Activated CD4-positive, alpha-beta T cell treated with anti-CD3 and anti-CD28 coated beads, Interleukin-2, amount 50 U/mL, for 48 hours (primary cell): ENCODE results near the gene FAM124B.

Experiments used
- DNase-seq, 2 experiments: peaks; one replicate each; pipeline ENCODE4 v3.0.0-alpha.2; 2020

FAM124B gene, protein sequence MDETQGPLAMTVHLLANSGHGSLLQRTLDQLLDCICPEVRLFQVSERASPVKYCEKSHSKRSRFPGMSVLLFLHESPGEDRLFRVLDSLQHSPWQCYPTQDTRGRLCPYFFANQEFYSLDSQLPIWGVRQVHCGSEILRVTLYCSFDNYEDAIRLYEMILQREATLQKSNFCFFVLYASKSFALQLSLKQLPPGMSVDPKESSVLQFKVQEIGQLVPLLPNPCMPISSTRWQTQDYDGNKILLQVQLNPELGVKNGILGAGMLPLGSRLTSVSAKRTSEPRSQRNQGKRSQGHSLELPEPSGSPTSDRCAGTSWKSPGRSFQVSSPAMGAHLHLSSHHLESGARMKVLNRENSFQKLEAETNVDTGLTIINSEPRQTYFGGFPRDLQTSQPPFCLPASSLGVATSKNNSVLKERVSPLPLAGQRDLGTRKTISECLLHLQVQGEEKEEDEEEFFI

DNA sequence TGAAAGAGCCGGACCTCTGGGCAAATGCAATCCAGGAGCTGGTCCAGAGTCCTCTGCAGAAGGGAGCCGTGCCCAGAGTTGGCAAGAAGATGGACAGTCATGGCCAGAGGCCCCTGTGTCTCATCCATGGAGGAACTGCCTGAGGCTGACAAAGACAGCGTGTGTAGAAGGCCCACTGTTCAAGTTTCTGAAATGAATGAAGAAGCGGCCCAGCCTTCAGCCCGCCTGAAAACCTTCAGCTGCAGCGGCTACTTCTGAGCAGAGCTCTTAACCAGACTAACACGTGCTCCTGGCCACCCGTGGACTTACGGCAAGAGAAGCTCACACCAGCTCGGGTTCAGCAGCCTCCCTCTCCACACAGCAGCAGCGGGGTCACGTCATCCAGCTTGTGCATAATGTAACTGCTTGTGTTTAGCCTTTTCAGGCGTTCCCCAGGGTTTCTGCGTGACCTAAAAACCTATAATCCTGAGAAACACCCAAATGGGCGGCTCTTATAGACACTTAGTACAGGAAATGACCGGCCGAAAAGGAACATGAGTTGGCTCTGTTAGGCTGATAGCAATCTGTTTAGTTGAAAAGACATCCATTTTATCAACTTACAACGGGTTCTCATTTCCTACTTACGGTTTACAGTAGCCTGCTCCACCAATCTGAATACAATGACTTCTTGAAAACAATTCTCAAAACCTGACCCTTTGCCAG, at the start of gene FAM124B:
FAM124B (minus strand) TSS at position 467 of the 702 bp plus-strand sequence; CDS start at position 128, 339 bp downstream.
- peak; percentile 24 to 39 for DNase-seq

DNA sequence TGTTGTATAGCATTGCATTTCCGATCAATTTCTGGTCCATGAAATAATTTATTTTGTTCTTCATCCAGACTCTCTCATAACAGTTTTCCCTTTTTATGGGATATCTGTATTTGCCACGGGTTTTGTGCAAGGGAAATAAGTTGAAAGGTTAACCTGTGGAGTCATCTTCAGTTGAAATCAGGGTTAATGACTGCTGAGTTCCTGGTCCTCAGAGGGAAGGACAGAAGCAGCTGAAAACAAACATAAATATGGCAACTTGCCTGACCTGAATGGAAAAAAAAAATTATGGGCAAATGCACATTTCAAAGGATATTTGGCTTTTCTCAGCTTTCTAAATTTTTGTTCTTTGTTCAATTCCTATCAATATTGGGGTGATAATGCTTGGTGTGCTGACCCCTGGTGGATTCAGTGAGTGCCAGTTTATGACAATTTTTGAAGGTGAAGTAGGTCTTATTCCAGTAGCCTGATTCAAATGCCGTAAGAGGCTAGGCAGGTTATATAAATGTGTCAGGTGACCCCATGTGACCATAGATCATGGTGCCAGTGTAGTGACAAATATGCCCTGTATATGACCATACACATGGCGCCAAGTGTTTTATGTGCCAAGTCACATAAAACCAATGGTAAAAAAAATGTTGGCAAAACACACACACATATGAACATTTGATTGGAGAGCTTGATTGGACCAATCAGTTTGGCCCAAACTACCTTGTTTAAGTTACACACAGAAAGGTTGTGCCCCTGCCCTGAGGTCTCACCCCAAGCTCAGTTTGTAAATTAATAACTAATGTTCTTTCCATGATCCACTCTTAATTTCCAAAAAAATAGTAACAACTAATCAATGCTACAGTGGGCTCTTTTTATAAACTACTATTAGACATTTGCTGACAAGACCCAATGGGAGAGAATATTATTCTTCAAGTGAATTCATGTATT, 47.6 kb upstream of the FAM124B start:
- DNase-seq, result no peak

DNA sequence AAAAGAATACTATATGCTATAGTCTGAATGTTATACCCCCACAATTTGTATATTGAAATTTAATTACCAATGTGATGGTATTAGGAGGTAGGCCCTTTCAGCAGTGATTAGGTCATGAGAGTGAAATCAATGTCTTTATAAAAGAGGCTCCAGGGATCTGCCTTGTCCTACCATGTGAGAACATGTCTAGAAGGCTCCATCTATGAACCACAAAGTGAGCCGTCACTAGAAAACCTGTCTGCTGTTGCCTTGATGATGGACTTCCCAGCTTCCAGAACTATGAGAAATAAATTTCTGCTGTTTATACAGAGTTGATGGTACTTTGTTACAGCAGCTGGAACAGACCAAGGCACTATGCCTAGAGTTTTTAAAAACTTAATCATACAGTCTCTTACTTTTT, 46.3 kb upstream of the FAM124B start:
- DNase-seq, result no peak

DNA sequence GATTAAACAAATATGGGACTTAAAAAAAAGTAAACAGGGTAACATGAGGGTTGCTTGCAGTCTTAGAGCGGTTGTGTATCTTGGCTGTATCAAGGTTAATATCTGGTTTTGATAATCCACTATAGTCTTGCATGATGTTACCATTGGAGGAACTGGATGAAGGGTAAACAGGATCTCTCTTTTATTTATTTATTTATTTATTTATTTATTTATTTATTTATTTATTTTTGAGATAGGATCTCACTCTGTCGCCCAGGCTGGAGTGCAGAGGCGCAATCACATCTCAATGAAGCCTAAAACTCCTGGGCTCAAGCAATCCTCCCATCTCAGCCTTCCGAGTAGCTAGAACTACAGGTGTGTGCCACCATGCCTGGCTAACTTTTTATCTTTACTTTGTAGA, 42.9 kb upstream of the FAM124B start:
- no peak for DNase-seq

DNA sequence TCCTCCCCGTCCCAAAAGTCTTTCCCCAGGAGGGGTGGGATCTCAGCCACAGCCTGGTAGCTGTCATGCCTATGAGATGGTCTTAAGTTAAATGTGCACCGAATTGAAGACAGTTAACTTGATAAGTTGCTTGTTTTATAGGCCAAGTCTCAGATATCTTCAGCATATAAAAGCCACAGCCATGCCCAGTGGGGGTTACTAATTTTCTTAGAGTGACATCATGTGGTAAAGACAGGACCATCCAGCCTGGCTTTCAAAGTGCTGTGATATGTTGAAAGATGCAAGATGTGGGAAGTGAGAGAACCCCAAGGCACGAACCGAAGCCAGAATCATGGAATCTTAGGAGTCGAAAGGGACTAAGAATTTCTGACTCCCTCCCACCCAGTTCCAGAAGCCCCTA, 42.1 kb upstream of the FAM124B start:
- no peak for DNase-seq

DNA sequence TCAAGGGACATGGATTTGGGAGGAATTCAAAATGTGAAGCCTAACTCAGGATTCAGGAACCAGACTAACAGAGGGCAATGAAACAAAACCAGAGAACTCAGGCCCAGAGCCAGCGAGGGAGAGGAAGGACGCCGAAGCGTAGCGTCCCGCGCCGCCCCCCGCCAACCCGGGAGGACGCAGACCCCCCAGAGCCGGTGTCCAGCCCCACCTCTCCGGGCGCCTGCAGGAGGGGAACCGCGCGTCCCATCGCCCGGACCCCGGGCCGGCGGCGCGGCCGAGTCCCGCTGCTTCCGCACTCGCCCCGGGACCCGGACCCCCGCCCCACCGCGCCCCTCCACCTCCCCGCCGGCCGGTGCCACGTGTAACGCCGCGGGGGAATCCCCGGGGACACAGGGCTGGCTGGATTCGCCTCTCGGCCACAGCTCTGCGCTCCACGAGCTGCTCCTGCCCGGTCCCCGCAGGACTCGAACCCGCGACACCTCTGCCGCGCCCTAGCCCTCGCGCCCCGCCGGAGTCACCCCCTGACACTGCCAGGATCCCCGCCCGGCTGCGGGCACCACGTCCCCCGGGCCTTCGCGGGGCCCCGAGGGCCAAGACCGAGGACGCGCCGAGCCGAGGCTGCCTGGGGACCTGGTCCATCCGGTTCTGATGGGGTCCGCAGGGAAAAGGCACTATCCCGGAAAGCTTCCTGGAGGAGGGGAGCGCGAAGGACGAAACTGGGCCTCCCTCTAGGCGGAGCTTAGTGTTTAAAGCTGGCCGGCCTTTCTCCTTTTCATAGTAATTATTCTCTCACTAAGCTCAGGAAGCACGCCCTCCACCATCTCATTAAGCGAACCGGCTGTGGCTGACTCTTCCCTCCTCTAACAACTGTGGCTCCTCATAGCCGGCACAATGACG, 40.4 kb upstream of the FAM124B start:
- DNase-seq, result peak in 1 of 2 experiments; percentile 7

DNA sequence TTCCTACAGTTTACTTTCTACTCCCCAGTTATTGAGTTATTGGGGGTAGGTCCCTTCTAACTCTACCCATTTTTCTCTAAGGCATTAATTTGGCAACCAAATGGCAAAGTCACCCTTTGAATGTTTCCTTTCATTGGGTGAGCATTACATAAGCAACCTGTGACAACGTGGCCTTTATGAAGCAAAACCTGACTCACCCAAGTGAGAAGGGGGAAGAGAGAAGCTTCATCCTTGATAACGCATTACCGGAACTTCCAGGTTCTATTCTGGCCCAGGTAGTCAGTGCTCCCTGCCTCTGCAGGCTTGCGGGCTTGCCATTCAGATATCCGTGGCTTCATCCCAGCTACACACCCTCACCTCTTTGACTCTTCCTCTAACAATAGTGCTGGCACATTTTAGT, 39.1 kb upstream of the FAM124B start:
- DNase-seq, result no peak

DNA sequence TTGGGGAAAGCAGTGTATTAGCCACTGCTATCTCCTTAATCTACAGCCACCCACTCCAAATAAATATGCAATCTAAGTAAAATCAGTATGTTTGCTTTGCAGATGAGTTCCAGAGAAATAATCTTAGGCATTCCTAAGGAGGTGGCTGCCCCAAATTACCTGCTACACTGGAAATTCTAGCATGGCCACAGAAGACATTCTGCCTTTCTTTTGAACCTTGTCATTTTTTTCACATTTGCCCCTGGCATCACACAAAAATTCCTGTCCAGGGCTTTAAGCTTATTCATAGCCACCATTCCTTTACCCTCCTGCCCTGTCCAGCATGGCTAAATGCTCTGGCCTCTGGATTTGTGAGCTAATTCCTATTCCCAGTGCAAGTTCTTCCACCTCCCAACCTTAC, 36.8 kb upstream of the FAM124B start:
- no peak for DNase-seq

DNA sequence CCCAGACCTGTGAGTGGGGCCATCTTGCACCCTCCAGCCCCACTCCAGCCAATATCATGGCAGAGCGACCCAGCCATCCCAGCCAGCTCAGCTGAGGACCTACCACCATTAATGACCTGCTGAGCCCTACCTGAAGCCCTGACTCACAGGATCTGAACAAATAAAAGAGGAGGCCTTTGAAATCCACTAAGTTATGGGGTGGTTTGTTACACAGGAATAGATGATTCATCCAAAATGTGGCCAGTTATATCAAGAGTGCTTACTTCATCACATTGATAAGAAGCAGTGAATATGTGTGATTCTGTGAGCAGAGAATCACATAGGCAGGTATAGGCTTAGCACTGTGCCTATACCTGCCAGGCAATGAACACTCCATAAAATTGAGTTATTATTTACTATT, 34.7 kb upstream of the FAM124B start:
- DNase-seq, result no peak

DNA sequence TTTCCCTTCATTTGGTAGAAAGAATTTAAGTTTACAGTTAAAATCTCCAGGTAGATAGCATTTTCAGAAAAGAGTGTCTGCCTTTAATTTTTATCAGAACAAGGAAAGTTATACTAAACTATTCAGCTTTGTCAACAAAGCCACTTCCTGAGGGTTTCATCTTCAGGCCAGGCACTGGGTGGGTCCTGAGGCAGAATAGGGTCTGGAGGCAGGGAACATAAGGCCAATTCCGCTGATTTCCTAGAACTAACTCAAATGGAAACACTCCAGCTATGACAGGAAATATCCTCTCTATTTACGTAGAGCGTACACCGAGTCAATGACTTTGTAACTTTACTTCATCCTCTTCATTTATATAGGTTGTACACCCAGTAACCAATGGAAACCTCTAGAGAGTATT, 32.7 kb upstream of the FAM124B start:
- no peak for DNase-seq

DNA sequence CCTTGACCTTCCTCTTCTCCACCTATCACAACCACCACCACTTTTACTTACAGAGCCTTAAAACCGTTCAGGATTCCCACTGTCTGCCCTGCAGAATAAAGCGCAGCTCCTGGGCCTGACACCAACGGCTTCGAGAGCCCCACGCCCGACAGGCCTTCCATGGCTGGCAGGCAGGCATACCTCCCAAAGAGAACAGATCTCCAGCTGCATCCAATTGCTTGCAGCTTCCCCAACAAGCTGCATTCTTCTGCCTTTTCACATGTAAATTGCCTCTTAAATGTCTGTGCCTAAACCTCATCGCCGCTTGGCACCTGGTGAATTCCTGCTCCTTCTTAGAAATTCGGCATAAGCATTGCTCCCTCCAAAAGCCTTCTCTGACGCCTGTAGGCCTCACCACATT, 31.5 kb upstream of the FAM124B start:
- no peak for DNase-seq

DNA sequence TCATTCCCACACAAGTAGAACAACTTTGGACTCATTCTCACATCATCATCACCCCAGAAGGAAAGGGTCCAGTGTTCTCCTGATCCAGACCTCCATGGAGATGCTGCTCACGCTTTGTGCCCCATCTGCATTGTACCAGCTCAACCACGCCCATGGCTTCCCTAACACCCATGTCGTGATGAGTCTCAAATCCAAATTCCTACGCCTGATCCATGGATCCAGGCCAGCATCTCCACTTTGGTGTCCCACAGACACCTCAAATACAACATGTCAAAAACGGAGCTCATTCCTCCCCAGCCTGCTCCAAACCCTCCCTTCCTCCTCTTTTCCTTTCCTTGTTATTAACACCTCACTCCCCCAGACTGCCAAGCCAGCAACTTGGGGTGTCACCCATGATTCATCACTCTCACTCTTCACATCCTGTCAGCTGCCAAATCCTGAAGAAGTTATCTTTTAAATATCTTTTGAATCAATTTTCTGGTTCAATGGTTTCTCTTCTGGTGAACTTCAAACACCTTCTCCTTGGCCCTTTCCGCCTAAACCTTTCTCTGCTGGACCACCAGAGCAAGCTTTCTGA, 30.2 kb upstream of the FAM124B start:
- DNase-seq, result no peak

DNA sequence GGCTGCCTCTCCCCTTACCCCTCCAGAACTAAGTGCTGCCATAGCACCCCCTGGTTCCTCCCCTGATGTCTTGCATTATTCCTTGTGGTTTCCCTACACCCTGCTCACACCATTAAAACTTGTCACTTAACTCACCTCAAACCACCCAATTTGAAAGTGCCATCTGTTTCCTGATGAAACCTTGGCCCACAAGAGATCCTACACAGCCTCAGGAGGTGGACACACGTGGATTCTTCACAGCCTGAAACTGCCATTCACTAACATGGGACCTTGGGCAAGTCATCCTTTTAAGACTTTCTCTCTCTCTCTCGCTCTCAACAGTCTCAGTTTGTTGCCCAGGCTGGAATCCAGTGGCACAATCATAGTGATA, 27.5 kb upstream of the FAM124B start:
- DNase-seq, result no peak

DNA sequence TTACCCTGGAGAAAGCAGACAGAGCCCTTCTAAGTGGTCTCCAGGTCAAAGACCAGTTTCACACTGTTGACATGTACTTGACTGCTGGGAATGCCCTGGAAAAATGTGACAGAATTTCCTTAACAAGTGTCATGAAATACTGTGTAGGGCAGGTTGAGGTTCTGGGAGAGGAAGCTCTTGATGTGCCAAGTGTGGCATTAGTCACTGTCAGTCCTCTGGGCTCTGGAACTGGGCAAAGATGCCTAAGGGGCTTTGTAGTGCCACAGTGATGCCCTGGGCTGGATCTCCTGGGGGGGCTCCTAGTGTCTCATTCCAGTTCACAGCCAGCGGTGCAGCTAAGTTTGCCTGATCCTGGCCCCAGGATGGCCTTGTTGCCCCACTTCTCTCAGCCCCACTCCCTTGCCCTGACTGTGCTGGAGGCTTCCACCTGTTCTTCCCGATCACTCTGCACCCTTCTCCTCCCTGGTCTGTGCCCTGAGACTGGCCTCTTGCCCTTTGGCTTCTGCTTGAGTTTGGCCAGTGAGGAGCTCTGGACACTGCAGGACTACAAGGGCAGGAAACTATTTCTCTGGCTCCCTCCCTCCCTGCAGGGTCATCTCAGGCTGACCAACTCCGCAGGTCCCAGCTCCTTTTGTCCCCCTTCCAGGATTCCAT, 27.0 kb upstream of the FAM124B start:
- no peak for DNase-seq

DNA sequence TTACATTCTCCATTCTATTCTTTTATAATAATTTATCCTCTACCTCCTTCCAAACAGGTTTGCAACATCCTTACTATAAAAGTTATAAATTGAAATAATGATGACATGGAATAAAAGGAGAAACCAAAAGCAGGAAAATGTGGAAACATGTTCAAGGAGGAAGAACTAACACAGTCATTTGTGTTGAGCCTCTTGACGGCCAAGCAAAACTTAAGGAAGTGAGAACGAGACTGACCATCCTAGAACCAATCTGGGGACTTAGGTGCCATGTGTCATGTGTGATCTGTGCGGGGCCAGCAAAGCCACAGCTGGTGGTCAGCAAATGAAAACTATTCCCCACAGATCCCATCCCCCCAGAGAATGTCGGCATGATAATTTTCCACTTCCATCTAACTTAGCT, 25.6 kb upstream of the FAM124B start:
- DNase-seq, result no peak

DNA sequence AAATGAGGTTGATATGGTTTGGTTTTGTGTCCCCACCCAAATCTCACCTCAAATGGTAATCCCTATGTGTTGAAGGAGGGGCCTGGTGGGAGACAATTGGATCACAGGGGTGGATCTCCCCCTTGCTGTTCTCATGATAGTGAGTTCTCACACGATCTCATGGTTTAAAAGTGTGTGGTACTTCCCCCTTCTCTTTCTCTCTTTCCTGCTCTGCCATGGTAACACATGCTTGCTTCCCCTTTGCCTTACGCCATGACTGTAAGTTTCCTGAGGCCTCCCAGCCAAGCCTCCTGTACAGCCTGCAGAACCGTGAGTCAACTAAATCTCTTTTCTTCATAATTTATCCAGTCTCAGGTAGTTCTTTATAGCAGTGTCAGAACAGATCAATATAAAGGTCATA, 24.7 kb upstream of the FAM124B start:
- DNase-seq, result no peak

DNA sequence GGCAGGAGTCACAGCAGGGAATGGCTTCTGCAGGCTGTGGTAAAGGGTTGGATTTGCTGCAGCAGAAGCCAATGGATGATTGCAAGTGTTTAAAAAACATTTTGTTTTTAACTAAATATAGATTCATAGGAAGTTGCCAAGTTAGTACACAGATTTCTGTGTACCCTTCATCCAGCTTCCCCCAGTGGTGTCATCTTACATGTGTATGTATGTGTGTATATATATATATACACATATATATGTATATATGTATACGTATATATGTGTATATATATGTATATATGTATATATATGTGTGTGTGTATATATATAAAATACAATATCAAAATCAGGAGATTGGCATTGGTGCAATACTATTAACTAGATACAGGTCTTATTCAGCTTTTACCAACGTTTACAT, 19.2 kb upstream of the FAM124B start:
- no peak for DNase-seq

DNA sequence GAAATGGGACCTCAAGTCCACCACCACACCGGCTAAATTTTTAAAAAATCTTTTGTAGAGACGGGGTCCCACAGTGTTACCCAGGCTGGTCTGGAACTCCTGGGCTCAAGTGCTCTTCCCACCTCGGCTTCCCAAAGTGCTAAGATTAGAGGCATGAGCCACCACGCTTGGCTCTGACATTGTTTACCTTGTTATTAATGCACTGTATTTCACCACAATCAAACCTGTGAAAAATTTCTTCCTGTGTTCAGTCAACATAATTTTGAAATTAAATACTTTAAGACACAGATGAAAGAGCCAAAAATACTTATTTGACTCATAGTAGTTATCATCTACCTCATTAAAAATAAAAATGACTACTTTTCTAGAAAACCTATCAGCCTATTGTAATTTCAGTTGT, 16.0 kb upstream of the FAM124B start:
- DNase-seq, result no peak

DNA sequence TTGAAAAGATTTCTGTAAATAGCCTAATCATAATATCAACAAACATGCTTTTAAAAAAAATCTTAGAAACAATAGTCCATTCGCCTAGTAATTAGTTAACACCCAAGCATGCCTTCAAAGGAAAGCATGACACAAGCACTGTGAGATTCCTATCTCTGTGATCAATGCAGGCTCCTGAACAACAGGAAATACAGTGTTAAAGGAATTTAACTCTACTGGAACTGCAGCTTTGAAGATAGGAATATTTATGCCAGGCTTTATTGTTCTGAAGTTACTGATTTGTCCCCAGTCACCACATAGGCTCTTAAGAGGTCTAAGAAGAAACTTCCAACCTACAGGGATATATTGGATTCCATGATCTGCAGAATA, 15.4 kb upstream of the FAM124B start:
- DNase-seq, result no peak

DNA sequence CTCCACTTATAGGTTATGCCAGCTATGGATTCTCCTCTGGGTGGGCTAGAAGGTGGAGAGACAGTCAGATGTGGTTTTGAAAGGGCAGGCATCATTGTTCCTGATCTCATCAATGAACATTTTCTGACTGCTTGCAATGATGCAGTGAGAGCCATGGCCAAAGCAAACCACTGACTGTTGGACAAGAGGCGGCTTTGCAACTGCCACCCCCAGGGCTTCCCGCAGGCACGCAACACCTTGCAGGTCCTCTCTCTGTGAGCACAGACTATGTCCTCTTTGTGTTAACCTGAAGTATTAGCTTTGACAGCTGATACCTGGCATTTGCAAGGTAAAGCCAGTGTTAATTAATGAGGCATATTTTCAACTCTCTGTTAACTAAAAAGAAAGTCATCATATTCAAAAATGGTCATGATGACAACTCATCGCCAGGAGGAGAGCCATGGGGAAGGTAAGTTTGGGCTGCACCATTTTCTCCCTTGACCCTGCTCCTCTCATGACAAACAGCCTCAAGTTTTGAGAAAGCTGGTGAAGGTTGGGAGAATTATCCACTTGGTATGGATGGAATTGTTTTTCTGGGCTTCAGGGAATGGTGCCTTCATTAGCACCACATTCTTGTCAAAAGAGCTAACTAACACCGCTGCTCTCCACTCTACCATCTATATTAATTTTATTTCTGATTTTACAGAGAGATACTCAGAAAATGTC, 14.9 kb upstream of the FAM124B start:
- no peak for DNase-seq

DNA sequence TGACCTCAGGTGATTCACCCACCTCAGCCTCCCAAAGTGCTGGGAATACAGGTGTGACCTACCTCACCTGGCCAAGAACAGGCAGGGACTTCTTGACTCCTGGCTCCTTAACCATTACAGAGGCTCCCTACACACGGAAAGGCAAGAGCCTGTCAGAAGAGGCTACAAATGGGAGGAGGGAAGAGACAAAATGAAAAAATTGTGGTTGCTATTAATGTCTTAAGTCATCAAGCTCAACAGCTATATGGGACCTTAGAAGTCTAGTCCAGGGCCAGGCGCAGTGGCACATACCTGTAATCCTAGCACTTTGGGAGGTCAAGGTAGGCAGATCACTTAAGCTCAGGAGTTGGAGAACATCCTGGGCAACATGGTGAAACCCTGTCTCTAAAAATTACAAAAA, 11.5 kb upstream of the FAM124B start:
- DNase-seq, result no peak
